ENCODE results near the gene SUN1.

GRCh38 chr7:883055-884021 is 51.1 kb downstream of the SUN1 start:
- TF ChIP-seq CTCF (conservative IDR thresholded peaks at IDR 0.05; ENCODE audit: low read depth in 2 of 2) (no peak), EZH2 (IDR thresholded peaks at IDR 0.05; ENCODE audit: low read depth, unreplicated experiment) (no peak), ETS1 (IDR thresholded peaks at IDR 0.05) (no peak), CREB1 (CRISPR knock-in tag; IDR thresholded peaks at IDR 0.05; ENCODE audit: low read depth) (no peak)

Measured in GM23338 (cell line).